Gastroesophageal sphincter (tissue), 3 donors: ENCODE results near the gene GRIA4.

Experiments used
- CTCF ChIP-seq, 4 experiments: fragments of 200-600 bp in 2 of 4; fragments of 450-650 bp in 2 of 4; sonication (generic) in 1 of 4; IDR thresholded peaks; one replicate each; pipeline ENCODE4 v1.5.1; 2017 to 2019; ENCODE audit warnings: antibody characterized with exemption in 4 of 4, mild to moderate bottlenecking in 2 of 4, moderate library complexity in 2 of 4
- EP300 ChIP-seq: sonication (generic); formaldehyde crosslinking; IDR thresholded peaks from one replicate; pipeline ENCODE4 v1.6.1; 2017; ENCODE audit warnings: antibody characterized with exemption, mild to moderate bottlenecking
- POLR2AphosphoS5 ChIP-seq: sonication (generic); formaldehyde crosslinking; IDR thresholded peaks from one replicate; pipeline ENCODE4 v1.6.1; 2017; ENCODE audit warnings: antibody characterized with exemption

DNA sequence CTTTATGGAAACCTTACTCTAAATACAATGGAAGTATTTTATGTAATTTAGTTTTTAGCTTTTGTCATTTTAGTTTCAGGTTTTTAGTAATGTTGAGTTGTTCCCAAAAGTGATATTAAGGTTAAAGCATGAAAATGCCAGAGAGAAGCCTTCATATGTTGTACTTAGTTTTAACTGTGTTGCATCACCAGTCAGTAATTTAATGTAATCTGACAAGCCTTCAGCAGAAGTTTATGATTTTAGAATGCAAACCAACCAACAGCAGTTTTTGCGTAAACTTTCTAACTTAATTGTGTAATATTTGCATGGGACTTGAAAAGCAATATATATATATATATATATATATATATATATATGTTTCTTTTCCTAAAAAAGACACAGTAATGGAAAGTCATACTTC is 301.6 kb downstream of the GRIA4 start:
- TF ChIP-seq POLR2AphosphoS5 (no peak), CTCF (IDR thresholded peaks at IDR 0.05) (no peak), EP300 (no peak)
